DMS53 treated with DMSO at 0.1 percent for 48 hours (cell line): ENCODE data around the gene BRD2.

Source experiments
- DNase-seq: peaks from one replicate; lab custom pipeline; 2025; ENCODE audit not compliant: unreplicated experiment; lab: John Stamatoyannopoulos, UW

The BRD2 gene

DNA sequence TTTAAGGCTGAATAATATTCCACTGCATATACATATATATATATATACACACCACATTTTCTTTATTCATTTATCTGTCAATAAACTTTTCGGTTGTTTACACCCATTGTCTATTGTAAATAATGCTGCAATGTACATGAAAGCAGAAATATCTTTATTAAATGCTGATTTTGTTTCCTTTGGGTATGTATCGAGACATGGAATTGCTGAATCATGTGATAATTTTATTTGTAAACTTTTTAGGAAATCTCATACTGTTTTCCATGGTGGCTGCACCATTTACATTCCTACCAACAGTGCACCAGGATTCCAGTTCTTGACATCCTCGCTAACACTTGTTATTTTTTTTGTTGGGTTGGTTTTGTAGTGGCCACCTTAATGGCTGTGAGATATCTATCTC lies 55.1 kb downstream of the BRD2 start:
- no peak for DNase-seq

DNA sequence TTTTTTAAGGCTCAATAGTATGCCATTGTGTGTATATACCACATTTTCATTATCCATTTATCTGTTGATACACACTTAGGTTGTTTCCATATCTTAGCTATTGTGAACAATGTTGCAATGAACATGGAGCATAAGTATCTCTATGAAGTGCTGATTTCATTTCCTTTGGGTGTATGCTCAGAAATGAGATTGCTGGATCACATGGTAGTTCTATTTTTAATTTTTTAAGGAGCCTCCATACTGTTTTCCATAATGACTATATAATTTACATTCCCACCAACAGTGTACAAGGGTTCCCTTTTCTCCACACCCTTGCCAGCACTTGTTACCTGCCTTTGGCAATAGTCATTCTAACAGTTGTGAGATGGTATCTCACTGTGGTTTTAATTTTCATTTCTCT lies 56.1 kb downstream of the BRD2 start:
- DNase-seq = no peak

DNA sequence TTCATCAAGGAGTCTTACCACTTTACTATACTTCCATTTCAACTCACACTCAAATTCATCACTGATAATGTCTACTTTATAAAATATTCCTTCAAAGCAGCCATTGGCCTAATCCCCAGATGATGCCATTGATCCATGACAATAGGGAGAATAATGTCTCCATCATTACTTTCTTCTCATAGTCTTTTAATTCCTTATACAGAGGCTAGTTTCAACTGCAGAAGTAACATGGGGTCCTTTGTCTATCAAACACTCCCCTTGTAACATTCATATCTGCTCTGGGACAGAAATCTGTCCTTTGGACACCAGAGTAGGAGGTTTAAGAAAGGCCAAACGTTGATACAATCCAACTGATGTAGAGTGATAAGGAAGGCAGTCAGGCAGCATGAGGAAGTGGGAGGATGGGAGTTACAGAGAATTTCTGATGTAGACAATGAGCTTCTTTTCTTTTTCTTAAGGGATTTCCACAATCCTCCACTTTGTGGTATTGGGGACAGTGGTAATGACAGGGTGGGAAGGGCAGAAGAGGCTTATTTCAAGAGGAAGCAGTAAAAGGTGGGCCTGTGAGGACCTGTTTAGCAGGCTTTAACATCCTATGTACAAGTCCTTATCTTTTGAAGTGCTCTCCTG lies 59.9 kb downstream of the BRD2 start:
- no peak for DNase-seq

DNA sequence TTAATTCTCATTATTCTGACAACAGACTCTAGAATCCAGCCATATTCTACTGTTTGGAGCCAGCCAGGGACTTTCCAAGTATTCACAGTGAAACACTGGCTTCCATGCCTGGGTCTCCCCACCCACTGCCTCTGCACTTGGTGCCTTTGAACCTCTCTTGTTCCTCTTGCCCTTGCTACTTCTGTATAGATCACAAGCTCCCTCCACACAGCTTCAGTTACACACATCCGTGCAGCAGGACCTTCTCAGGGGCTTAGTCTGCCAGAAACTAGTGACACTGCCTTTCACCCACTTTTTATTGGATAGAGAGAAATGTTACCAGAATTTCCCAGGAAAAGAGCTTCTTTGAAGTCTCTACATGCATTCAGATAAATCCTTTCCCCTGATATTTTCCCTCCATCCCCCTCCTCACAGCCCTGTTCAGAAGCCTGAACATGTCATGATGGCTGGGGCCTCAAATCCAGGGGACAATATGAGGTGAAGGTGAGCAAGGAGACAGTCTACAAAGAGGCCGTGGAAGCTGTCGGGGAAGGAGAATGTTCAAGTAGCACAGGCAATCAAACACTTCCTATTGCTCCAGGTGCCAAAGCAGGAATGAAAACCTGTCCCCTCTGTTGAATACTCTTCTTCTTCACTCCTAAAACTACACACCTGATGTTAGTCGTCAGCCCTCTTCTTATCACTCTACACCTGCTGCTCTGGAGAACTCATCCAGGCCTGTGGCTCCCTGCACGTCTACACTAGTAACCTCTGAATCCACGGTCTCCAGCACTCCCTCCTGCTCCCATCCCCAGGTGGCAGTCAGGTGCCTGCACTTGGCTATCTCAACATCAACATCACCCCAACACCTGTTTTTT lies 61.2 kb downstream of the BRD2 start:
- DNase-seq = no peak

DNA sequence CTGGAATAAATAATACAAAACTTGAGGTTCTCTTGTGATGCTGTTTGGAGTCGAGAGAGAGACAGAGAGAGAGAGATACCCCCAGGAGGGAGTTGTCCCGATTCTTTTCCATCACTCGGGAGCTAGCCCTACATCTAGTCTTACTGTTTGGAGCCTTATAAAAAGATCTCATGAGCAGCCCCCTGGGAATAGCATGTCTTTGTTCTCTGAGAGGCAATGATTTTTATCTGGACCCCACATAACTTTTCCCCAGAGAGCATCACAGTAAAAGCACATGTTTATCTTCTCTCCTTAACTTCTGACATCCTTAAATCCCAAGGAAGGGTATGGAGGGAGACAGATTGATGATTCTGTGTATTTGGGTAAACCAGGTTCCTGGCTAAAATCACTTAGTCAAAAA lies 61.9 kb downstream of the BRD2 start:
- DNase-seq = no peak
